ENCODE measurements around the gene MAP2K2.

DNA sequence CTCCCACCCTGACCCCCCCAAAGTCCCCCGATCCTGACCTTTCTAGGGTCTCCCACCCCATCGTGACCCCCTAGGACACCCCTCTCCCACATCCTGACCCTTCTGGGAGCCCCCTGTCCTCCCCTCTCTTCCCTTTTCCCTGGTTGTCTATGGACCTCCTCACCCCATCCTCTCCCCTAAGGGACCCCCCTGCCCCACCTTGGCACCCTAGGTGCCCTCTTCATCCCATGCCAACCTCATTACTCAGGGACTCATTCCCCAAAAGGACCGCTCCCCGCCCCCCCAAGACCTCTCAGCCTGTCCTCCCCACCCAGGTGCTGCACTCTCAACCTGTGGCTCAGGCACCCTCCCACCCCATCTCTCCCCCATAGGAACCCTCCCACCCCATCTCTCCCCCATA lies 2.1 kb downstream of the MAP2K2 start:
- TF ChIP-seq, protein P1, sequence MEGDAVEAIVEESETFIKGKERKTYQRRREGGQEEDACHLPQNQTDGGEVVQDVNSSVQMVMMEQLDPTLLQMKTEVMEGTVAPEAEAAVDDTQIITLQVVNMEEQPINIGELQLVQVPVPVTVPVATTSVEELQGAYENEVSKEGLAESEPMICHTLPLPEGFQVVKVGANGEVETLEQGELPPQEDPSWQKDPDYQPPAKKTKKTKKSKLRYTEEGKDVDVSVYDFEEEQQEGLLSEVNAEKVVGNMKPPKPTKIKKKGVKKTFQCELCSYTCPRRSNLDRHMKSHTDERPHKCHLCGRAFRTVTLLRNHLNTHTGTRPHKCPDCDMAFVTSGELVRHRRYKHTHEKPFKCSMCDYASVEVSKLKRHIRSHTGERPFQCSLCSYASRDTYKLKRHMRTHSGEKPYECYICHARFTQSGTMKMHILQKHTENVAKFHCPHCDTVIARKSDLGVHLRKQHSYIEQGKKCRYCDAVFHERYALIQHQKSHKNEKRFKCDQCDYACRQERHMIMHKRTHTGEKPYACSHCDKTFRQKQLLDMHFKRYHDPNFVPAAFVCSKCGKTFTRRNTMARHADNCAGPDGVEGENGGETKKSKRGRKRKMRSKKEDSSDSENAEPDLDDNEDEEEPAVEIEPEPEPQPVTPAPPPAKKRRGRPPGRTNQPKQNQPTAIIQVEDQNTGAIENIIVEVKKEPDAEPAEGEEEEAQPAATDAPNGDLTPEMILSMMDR (IDR thresholded peaks at IDR 0.05 in 4 of 5, conservative IDR thresholded peaks at IDR 0.05 in 1 of 5): no peak
- no peak for TF ChIP-seq POLR2A (IDR thresholded peaks at IDR 0.05)
